ENCODE data around the gene CCND2. TPM values are rescaled to one million over a fixed set of nuclear protein-coding genes. Genes with fewer than 3 reads are reported as not detected.

Gene CCND2
- total and polyA plus RNA-seq, 4 donors, result 0.50 to 16.5 (median 3.0) TPM

GRCh38 chr12:4284306-4284705 is 10.7 kb downstream of the CCND2 start:
- Histone ChIP-seq H3K9ac (ENCODE audit: low read depth in 1 of 2, low read length in 2 of 2) (no peak overlapping the region), H3K27me3 (ENCODE audit: control insufficient read depth in 4 of 4, insufficient read depth in 4 of 4, low read length in 3 of 4) (peaks cover 0 to 3% (median 0%) of the 10 kb centered on the region in 4 donors), H3K27ac (ENCODE audit: low read depth in 1 of 2, low read length in 2 of 2) (no peak overlapping the region), H3K9me3 (ENCODE audit: control insufficient read depth in 4 of 4, low read length in 3 of 4) (no peaks in the 10 kb centered on the region), H3K4me1 (ENCODE audit: control insufficient read depth in 4 of 4, insufficient read depth in 4 of 4, low read length in 3 of 4) (peaks cover 0 to 4% (median 0%) of the 10 kb centered on the region in 4 donors), H3K36me3 (ENCODE audit: control insufficient read depth in 4 of 4, insufficient read depth in 3 of 4, low read depth in 1 of 4, low read length in 3 of 4) (no peaks in the 10 kb centered on the region), H3K4me3 (ENCODE audit: low read depth in 1 of 3, low read length in 3 of 3) (no peak overlapping the region)
- TF ChIP-seq NR2F2 (IDR thresholded peaks at IDR 0.05) (no peak), FOXA1 (IDR thresholded peaks at IDR 0.05) (no peak), RXRA (IDR thresholded peaks at IDR 0.05) (no peak), FOXA2 (IDR thresholded peaks at IDR 0.05) (no peak), REST (IDR thresholded peaks at IDR 0.05) (no peak), GABPA (IDR thresholded peaks at IDR 0.05 in 1 of 2, conservative IDR thresholded peaks at IDR 0.05 in 1 of 2) (no peak), TAF1 (conservative IDR thresholded peaks at IDR 0.05) (no peak), YY1 (IDR thresholded peaks at IDR 0.05) (no peak)
- 93% methylated on average over 4 of the region's 4 CpGs for WGBS
- DNase-seq (ENCODE audit: low spot score), result no peak

- Histone ChIP-seq H3K9me3 (ENCODE audit: control insufficient read depth in 4 of 4, low read length in 3 of 4) (no peaks in the 10 kb centered on the region), H3K27me3 (ENCODE audit: control insufficient read depth in 4 of 4, insufficient read depth in 4 of 4, low read length in 3 of 4) (peaks cover 0 to 2% (median 0%) of the 10 kb centered on the region in 4 donors), H3K27ac (ENCODE audit: low read depth in 1 of 2, low read length in 2 of 2) (no peak overlapping the region), H3K4me1 (ENCODE audit: control insufficient read depth in 4 of 4, insufficient read depth in 4 of 4, low read length in 3 of 4) (peaks cover 0 to 4% (median 0%) of the 10 kb centered on the region in 4 donors), H3K9ac (ENCODE audit: low read depth in 1 of 2, low read length in 2 of 2) (no peak overlapping the region), H3K4me3 (ENCODE audit: low read depth in 1 of 3, low read length in 3 of 3) (no peak overlapping the region), H3K36me3 (ENCODE audit: control insufficient read depth in 4 of 4, insufficient read depth in 3 of 4, low read depth in 1 of 4, low read length in 3 of 4) (no peaks in the 10 kb centered on the region)
- no peak for DNase-seq (ENCODE audit: low spot score)
- no peak for TF ChIP-seq SP1 (IDR thresholded peaks at IDR 0.05)
- no peak for TF ChIP-seq RAD21 (IDR thresholded peaks at IDR 0.05)
- TF ChIP-seq NR2F2 (IDR thresholded peaks at IDR 0.05), result no peak
- no peak for TF ChIP-seq HNF4A (conservative IDR thresholded peaks at IDR 0.05)
- no peak for TF ChIP-seq FOXA2 (IDR thresholded peaks at IDR 0.05)
- no peak for TF ChIP-seq RXRA (IDR thresholded peaks at IDR 0.05)
- TF ChIP-seq MAX (IDR thresholded peaks at IDR 0.05), result no peak
- TF ChIP-seq REST (IDR thresholded peaks at IDR 0.05), result no peak
- no peak for TF ChIP-seq ATF3 (IDR thresholded peaks at IDR 0.05)
- no peak for TF ChIP-seq HNF4G (IDR thresholded peaks at IDR 0.05)
- TF ChIP-seq CTCF (IDR thresholded peaks at IDR 0.05; ENCODE audit: low read depth, low read length, missing input control), result no peak
- TF ChIP-seq GABPA (IDR thresholded peaks at IDR 0.05 in 1 of 2, conservative IDR thresholded peaks at IDR 0.05 in 1 of 2), result no peak
- no peak for TF ChIP-seq TAF1 (conservative IDR thresholded peaks at IDR 0.05)
- TF ChIP-seq EGR1 (IDR thresholded peaks at IDR 0.05; ENCODE audit: low read depth in 2 of 2), result no peak
- no peak for TF ChIP-seq FOXA1 (IDR thresholded peaks at IDR 0.05)
- no peak for TF ChIP-seq ZBTB33 (IDR thresholded peaks at IDR 0.05)
- no peak for TF ChIP-seq JUND (IDR thresholded peaks at IDR 0.05)
- no peak for TF ChIP-seq YY1 (IDR thresholded peaks at IDR 0.05)
- WGBS, result 80% methylated on average over 8 of the region's 8 CpGs
Observed at GRCh38 chr12:4285070-4285469, 11.5 kb downstream of the CCND2 start.
